Subcutaneous abdominal adipose tissue (tissue), 5 donors: ENCODE measurements around the gene ITGA3.

Experiments
- H3K27ac ChIP-seq: one replicate; pipeline ENCODE4 v1.7.0; 2013; ENCODE audit warnings: low read depth, mild to moderate bottlenecking, inconsistent platforms, low read length, moderate library complexity
- H3K27me3 ChIP-seq, 5 donors: one replicate each; pipeline ENCODE4 v1.7.0; 2013; ENCODE audit warnings: low read length in 5 of 5, inconsistent platforms in 1 of 5; ENCODE audit not compliant: control insufficient read depth in 5 of 5, insufficient read depth in 4 of 5
- H3K36me3 ChIP-seq, 5 donors: one replicate each; pipeline ENCODE4 v1.7.0; 2013; ENCODE audit warnings: low read length in 5 of 5; ENCODE audit not compliant: control insufficient read depth in 5 of 5, insufficient read depth in 5 of 5
- H3K4me1 ChIP-seq, 5 donors: one replicate each; pipeline ENCODE4 v1.7.0; 2013; ENCODE audit warnings: low read length in 5 of 5, mild to moderate bottlenecking in 3 of 5, moderate library complexity in 1 of 5; ENCODE audit not compliant: control insufficient read depth in 5 of 5, insufficient read depth in 5 of 5
- H3K4me3 ChIP-seq, 5 donors: one replicate each; pipeline ENCODE4 v1.7.0; 2013; ENCODE audit warnings: low read length in 5 of 5, low read depth in 1 of 5
- H3K9ac ChIP-seq, 5 donors: one replicate each; pipeline ENCODE4 v1.7.0; 2013; ENCODE audit warnings: low read length in 5 of 5, mild to moderate bottlenecking in 4 of 5, moderate library complexity in 3 of 5
- H3K9me3 ChIP-seq, 5 donors: one replicate each; pipeline ENCODE4 v1.7.0; 2013; ENCODE audit warnings: low read length in 5 of 5; ENCODE audit not compliant: control insufficient read depth in 5 of 5
- donor health status: healthy.
- donor health status: healthy.
- donor health status: healthy.
- donor health status: healthy.
- donor health status: healthy.

Gene ITGA3

GRCh38 chr17:50137042-50137441, 81.1 kb downstream of the ITGA3 start:
- peaks cover 4 to 31% (median 25%) of the 10 kb centered on the region in 5 donors for H3K4me1 ChIP-seq
- no peaks in the 10 kb centered on the region for H3K9me3 ChIP-seq
- no peak overlapping the region for H3K27ac ChIP-seq
- H3K4me3 ChIP-seq: no peak overlapping the region
- H3K36me3 ChIP-seq: peaks cover 0 to 77% (median 71%) of the 10 kb centered on the region in 5 donors
- no peak overlapping the region for H3K9ac ChIP-seq
- no peaks in the 10 kb centered on the region for H3K27me3 ChIP-seq

- Histone ChIP-seq H3K4me3 (no peak overlapping the region), H3K9ac (peak overlapping the region in 1 of 5 donors; percentile 33), H3K36me3 (peaks cover 0 to 98% (median 93%) of the 10 kb centered on the region in 5 donors), H3K27me3 (no peaks in the 10 kb centered on the region), H3K9me3 (no peaks in the 10 kb centered on the region), H3K4me1 (peaks cover 2 to 38% (median 23%) of the 10 kb centered on the region in 5 donors), H3K27ac (no peak overlapping the region)
Measured at GRCh38 chr17:50139185-50139783, 83.4 kb downstream of the ITGA3 start.
